GM06990 (cell line): ENCODE data around the gene CLCA1.

Source experiments
- DNase-seq: peaks from one replicate; pipeline ENCODE4 v3.0.0-alpha.2; 2011; ENCODE audit not compliant: insufficient read length; ENCODE audit errors: extremely low read depth
- H3K27me3 ChIP-seq: replicated peaks from 2 replicates; pipeline ENCODE4 v1.6.0; 2011; ENCODE audit warnings: low read length; ENCODE audit not compliant: control insufficient read depth, insufficient read depth
- H3K36me3 ChIP-seq: 2 replicates; pipeline ENCODE4 v1.5.1; 2011; ENCODE audit warnings: low read length; ENCODE audit not compliant: control insufficient read depth, insufficient read depth
- H3K4me3 ChIP-seq: replicated peaks from 2 replicates; pipeline ENCODE4 v1.5.1; 2011; ENCODE audit warnings: low read depth, mild to moderate bottlenecking, control low read depth, low read length
- CTCF ChIP-seq: IDR thresholded peaks from 2 replicates; pipeline ENCODE4 v1.5.1; 2011; ENCODE audit warnings: low read length, control low read depth, mild to moderate bottlenecking, inconsistent platforms; ENCODE audit not compliant: insufficient read depth, poor library complexity, severe bottlenecking

The CLCA1 gene

GRCh38 chr1:86541859-86542258, 73.1 kb downstream of the CLCA1 start:
- no peak for DNase-seq
- Histone ChIP-seq H3K36me3 (no peaks in the 10 kb centered on the region), H3K4me3 (no peak overlapping the region), H3K27me3 (no peaks in the 10 kb centered on the region)
- TF ChIP-seq CTCF, result no peak

- no peak for DNase-seq
- TF ChIP-seq CTCF, result no peak
These were observed 73.9 kb downstream of the CLCA1 start for GRCh38 chr1:86542631-86543030.

GRCh38 chr1:86546787-86547221, 78.1 kb downstream of the CLCA1 start, which contains the start of gene CLCA4:
CLCA4 (plus strand) TSS chr1:86547078; CDS start chr1:86547120, 42 bp downstream.
- no peak for DNase-seq
- no peaks in the 10 kb centered on the region for H3K27me3 ChIP-seq
- no peak for TF ChIP-seq CTCF
- H3K4me3 ChIP-seq, result no peak within 1 kb of the TSS
- no peaks in the 10 kb centered on the region for H3K36me3 ChIP-seq

More at GRCh38 chr1:86542631-86543030, 73.9 kb downstream of the CLCA1 start:
- H3K27me3 ChIP-seq, result no peaks in the 10 kb centered on the region
- no peak overlapping the region for H3K4me3 ChIP-seq
- H3K36me3 ChIP-seq, result no peaks in the 10 kb centered on the region

GRCh38 chr1:86548839-86549238, 80.1 kb downstream of the CLCA1 start:
- Histone ChIP-seq H3K27me3 (no peaks in the 10 kb centered on the region), H3K4me3 (no peak overlapping the region), H3K36me3 (no peaks in the 10 kb centered on the region)
- DNase-seq, result no peak
- no peak for TF ChIP-seq CTCF
